Nucleus accumbens (tissue), 56 donors: ENCODE measurements around the gene FAM177B.

Experiments used
- DNase-seq, 56 donors: peaks; one replicate each; lab custom pipeline; 2025; lab: John Stamatoyannopoulos, UW

FAM177B gene

GRCh38 chr1:222736972-222737371, at the start of gene FAM177B:
Gene FAM177B (plus strand): TSS chr1:222737202. CDS start chr1:222746546, 9,344 bp downstream.
- DNase-seq, result peak in 2 of 56 donors; percentile 3 to 8

- DNase-seq, result no peak
These were observed 46.0 kb upstream of the FAM177B start for GRCh38 chr1:222691016-222691415.

GRCh38 chr1:222694927-222695326, 42.1 kb upstream of the FAM177B start:
- no peak for DNase-seq

- no peak for DNase-seq
These were observed 40.3 kb upstream of the FAM177B start for GRCh38 chr1:222696741-222697140.

- DNase-seq, result no peak
These were observed 39.8 kb upstream of the FAM177B start for GRCh38 chr1:222697203-222697602.

GRCh38 chr1:222697826-222698225, 39.2 kb upstream of the FAM177B start:
- DNase-seq, result no peak

GRCh38 chr1:222702210-222702609, 34.8 kb upstream of the FAM177B start:
- no peak for DNase-seq

- no peak for DNase-seq
These were observed 32.7 kb upstream of the FAM177B start for GRCh38 chr1:222704260-222704659.

- no peak for DNase-seq
These were observed 30.2 kb upstream of the FAM177B start for GRCh38 chr1:222706815-222707214.

GRCh38 chr1:222709700-222710153, 27.3 kb upstream of the FAM177B start:
- DNase-seq, result no peak

- DNase-seq, result peak in 51 of 56 donors; percentile 2 to 80 (median 47)
These were observed 25.4 kb upstream of the FAM177B start for GRCh38 chr1:222711319-222712252.

GRCh38 chr1:222712253-222713090, 24.5 kb upstream of the FAM177B start, which contains the start of the genes AIDA and BROX:
Gene AIDA (minus strand): TSS chr1:222712491. CDS start chr1:222712317, 174 bp downstream.
Gene BROX (plus strand): TSS chr1:222712564. CDS start chr1:222715700, 3,136 bp downstream.
- peak; percentile 54 to 99 (median 92) for DNase-seq

GRCh38 chr1:222713091-222713961, 23.7 kb upstream of the FAM177B start:
- DNase-seq, result peak; percentile 39 to 95 (median 88)

GRCh38 chr1:222716393-222716792, 20.6 kb upstream of the FAM177B start:
- DNase-seq, result no peak

GRCh38 chr1:222728746-222729145, 8.3 kb upstream of the FAM177B start:
- DNase-seq, result no peak

- DNase-seq, result no peak
These were observed 6.1 kb upstream of the FAM177B start for GRCh38 chr1:222730866-222731265.

- no peak for DNase-seq
These were observed 4.5 kb upstream of the FAM177B start for GRCh38 chr1:222732216-222733159.

GRCh38 chr1:222734740-222735139, 2.3 kb upstream of the FAM177B start:
- DNase-seq, result no peak

- DNase-seq, result no peak
These were observed 532 bp upstream of the FAM177B start for GRCh38 chr1:222736470-222736869.
